ENCODE measurements around the gene ANKS1A.
"Not testable (repeated sequence)": the region's sequence is repeated elsewhere in the genome, so short reads cannot be mapped to it uniquely, and the experiment has no call there.

The ANKS1A gene

GRCh38 chr6:34920097-34920496 lies 31.0 kb downstream of the ANKS1A start:
- DNase-seq = no peak

GRCh38 chr6:34922177-34922663 lies 33.2 kb downstream of the ANKS1A start:
- DNase-seq = no peak

GRCh38 chr6:34924831-34925625 lies 36.0 kb downstream of the ANKS1A start:
- no peak for DNase-seq

GRCh38 chr6:34926655-34927054 lies 37.6 kb downstream of the ANKS1A start:
- no peak for DNase-seq

GRCh38 chr6:34928220-34928619 lies 39.2 kb downstream of the ANKS1A start:
- DNase-seq = no peak

GRCh38 chr6:34928695-34929094 lies 39.6 kb downstream of the ANKS1A start:
- no peak for DNase-seq

- DNase-seq = no peak
Measured at GRCh38 chr6:34929241-34929978, 40.4 kb downstream of the ANKS1A start.

GRCh38 chr6:34930221-34930620 lies 41.2 kb downstream of the ANKS1A start:
- no peak for DNase-seq

GRCh38 chr6:34932202-34932601 lies 43.1 kb downstream of the ANKS1A start:
- not testable (repeated sequence) for DNase-seq

- no peak for DNase-seq
Measured at GRCh38 chr6:34934516-34934915, 45.5 kb downstream of the ANKS1A start.

- DNase-seq = no peak
Measured at GRCh38 chr6:34938268-34938667, 49.2 kb downstream of the ANKS1A start.

GRCh38 chr6:34940030-34940434 lies 51.0 kb downstream of the ANKS1A start:
- DNase-seq = no peak

GRCh38 chr6:34941421-34941820 lies 52.4 kb downstream of the ANKS1A start:
- no peak for DNase-seq

GRCh38 chr6:34945317-34945716 lies 56.3 kb downstream of the ANKS1A start:
- no peak for DNase-seq

- DNase-seq = no peak
Measured at GRCh38 chr6:34947561-34947960, 58.5 kb downstream of the ANKS1A start.

GRCh38 chr6:34949636-34950035 lies 60.6 kb downstream of the ANKS1A start:
- no peak for DNase-seq

- DNase-seq = no peak
Measured at GRCh38 chr6:34950849-34951248, 61.8 kb downstream of the ANKS1A start.

GRCh38 chr6:34951731-34952130 lies 62.7 kb downstream of the ANKS1A start:
- no peak for DNase-seq

GRCh38 chr6:34953061-34954025 lies 64.3 kb downstream of the ANKS1A start:
- DNase-seq = no peak

GRCh38 chr6:34955442-34955841 lies 66.4 kb downstream of the ANKS1A start:
- DNase-seq = no peak

GRCh38 chr6:34957231-34957783 lies 68.3 kb downstream of the ANKS1A start:
- DNase-seq = no peak

- no peak for DNase-seq
Measured at GRCh38 chr6:34958734-34959133, 69.7 kb downstream of the ANKS1A start.

GRCh38 chr6:34959224-34959623 lies 70.2 kb downstream of the ANKS1A start:
- DNase-seq = no peak
